Tibial nerve (tissue), 4 donors: ENCODE results near the gene USP9X.

Experiments
- CTCF ChIP-seq, 5 experiments: fragments of 200-600 bp in 3 of 5; fragments of 450-650 bp in 2 of 5; sonication (generic) in 3 of 5; IDR thresholded peaks; one replicate each; pipeline ENCODE4 v1.5.1; 2016 to 2019; ENCODE audit warnings: antibody characterized with exemption in 5 of 5, mild to moderate bottlenecking in 3 of 5, moderate library complexity in 2 of 5
- EP300 ChIP-seq, 2 donors: sonication (generic); formaldehyde crosslinking; IDR thresholded peaks; one replicate each; pipeline ENCODE4 v1.6.1; 2017; ENCODE audit warnings: antibody characterized with exemption in 2 of 2, mild to moderate bottlenecking in 1 of 2
- POLR2A ChIP-seq, 2 donors: fragments of 450-650 bp; IDR thresholded peaks; one replicate each; pipeline ENCODE4 v1.6.1; 2017; ENCODE audit warnings: antibody characterized with exemption in 2 of 2, mild to moderate bottlenecking in 2 of 2, moderate library complexity in 2 of 2

DNA sequence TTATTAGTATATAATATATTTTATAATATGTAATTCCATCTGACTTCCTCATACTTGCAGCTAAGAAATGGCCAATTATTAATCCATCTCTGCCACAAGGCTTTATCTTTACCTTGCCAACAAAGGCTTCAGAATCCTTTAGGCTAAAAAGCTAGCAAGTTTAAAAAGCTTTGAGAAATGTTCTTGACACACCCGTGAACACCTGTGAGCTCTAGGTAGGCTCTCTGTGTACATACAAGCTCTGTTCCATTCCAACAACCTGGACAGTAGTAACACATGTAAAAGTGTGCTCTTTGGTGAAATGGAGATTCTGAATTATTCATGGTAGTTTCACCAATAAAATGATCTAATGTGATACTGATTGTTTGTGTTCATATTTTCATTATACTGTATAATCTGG is 49.7 kb upstream of the USP9X start:
- TF ChIP-seq CTCF (IDR thresholded peaks at IDR 0.05) = no peak
- no peak for TF ChIP-seq POLR2A (IDR thresholded peaks at IDR 0.05)
- no peak for TF ChIP-seq EP300 (IDR thresholded peaks at IDR 0.05)
